Parathyroid adenoma (tissue), 2 donors: ENCODE data around the gene EIF3K.

ENCODE experiments used
- H2AFZ ChIP-seq: fragments of 300-600 bp; sonication (generic); one replicate; pipeline ENCODE4 v1.7.0; 2017; ENCODE audit warnings: antibody characterized with exemption, mild to moderate bottlenecking
- H3K27ac ChIP-seq: fragments of 300-600 bp; sonication (generic); one replicate; pipeline ENCODE4 v1.7.0; 2017
- H3K27me3 ChIP-seq: fragments of 300-600 bp; sonication (generic); one replicate; pipeline ENCODE4 v1.7.0; 2017; ENCODE audit warnings: low read length; ENCODE audit not compliant: control insufficient read depth, insufficient read depth
- H3K36me3 ChIP-seq: fragments of 300-600 bp; sonication (generic); one replicate; pipeline ENCODE4 v1.7.0; 2017; ENCODE audit warnings: low read length; ENCODE audit not compliant: control insufficient read depth, insufficient read depth
- H3K4me1 ChIP-seq: fragments of 300-600 bp; sonication (generic); one replicate; pipeline ENCODE4 v1.7.0; 2017; ENCODE audit warnings: control low read depth
- H3K4me2 ChIP-seq: fragments of 300-600 bp; sonication (generic); one replicate; pipeline ENCODE4 v1.7.0; 2017; ENCODE audit warnings: low read length
- H3K4me3 ChIP-seq: fragments of 300-600 bp; sonication (generic); one replicate; pipeline ENCODE4 v1.7.0; 2017; ENCODE audit warnings: low read depth, low read length
- H3K79me2 ChIP-seq: fragments of 300-600 bp; sonication (generic); one replicate; pipeline ENCODE4 v1.7.0; 2017; ENCODE audit warnings: control low read depth
- H3K9ac ChIP-seq: fragments of 300-600 bp; sonication (generic); one replicate; pipeline ENCODE4 v1.7.0; 2017; ENCODE audit warnings: mild to moderate bottlenecking
- H3K9me3 ChIP-seq: fragments of 300-600 bp; sonication (generic); one replicate; pipeline ENCODE4 v1.7.0; 2017; ENCODE audit warnings: low read length; ENCODE audit not compliant: control insufficient read depth
- TF ChIP-seq, protein P1 (sequence below): fragments of 300-600 bp; sonication (generic); IDR thresholded peaks from one replicate; pipeline ENCODE4 v1.7.0; 2017; ENCODE audit warnings: antibody characterized with exemption, mild to moderate bottlenecking
- donor health status: primary hyperparathyroidism.

Gene EIF3K

DNA sequence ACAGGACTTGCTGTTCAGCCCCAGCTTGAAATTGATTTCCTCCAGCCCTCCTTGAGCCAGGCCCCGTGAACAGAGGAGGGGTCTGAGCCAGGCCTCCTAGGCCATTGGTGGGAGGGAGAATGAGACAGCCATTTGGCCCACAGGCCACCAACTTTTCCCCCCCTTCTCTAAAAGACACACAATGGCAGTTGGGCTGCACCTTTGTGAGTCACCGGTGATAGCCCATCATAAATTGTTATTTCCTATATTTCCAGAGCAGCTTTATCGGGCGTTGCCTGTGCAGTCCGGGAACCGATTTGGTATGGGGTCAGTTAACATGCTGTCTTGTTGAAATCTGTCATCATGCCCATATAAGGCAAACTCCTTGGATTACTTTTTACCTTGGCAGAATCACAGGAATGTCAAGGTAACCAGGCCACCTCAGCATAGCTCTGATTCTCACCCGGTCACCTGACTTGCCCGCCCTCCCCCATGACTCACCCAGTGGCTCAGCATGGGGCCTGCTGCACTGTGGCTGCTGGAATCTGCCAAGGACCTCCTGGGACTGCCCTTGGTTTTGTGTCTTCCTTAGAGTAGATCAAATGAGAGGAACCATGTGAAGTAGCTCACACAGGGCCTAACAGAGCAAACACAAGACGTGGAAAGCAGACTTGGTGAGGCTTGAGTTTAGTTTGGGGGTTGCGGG lies 64.5 kb downstream of the EIF3K start:
- H3K27me3 ChIP-seq, result no peaks in the 10 kb centered on the region
- H3K36me3 ChIP-seq, result no peaks in the 10 kb centered on the region
- TF ChIP-seq, protein P1, sequence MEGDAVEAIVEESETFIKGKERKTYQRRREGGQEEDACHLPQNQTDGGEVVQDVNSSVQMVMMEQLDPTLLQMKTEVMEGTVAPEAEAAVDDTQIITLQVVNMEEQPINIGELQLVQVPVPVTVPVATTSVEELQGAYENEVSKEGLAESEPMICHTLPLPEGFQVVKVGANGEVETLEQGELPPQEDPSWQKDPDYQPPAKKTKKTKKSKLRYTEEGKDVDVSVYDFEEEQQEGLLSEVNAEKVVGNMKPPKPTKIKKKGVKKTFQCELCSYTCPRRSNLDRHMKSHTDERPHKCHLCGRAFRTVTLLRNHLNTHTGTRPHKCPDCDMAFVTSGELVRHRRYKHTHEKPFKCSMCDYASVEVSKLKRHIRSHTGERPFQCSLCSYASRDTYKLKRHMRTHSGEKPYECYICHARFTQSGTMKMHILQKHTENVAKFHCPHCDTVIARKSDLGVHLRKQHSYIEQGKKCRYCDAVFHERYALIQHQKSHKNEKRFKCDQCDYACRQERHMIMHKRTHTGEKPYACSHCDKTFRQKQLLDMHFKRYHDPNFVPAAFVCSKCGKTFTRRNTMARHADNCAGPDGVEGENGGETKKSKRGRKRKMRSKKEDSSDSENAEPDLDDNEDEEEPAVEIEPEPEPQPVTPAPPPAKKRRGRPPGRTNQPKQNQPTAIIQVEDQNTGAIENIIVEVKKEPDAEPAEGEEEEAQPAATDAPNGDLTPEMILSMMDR, result no peak
- H3K79me2 ChIP-seq, result peaks cover 66% of the 10 kb centered on the region
- peak overlapping the region; percentile 81 for H3K9ac ChIP-seq
- H3K4me3 ChIP-seq, result peak overlapping the region; percentile 27
- peaks cover 92% of the 10 kb centered on the region for H3K4me1 ChIP-seq
- H2AFZ ChIP-seq, result no peak overlapping the region
- H3K9me3 ChIP-seq, result no peaks in the 10 kb centered on the region
- H3K27ac ChIP-seq, result peak overlapping the region; percentile 100
- H3K4me2 ChIP-seq, result peak overlapping the region; percentile 65

DNA sequence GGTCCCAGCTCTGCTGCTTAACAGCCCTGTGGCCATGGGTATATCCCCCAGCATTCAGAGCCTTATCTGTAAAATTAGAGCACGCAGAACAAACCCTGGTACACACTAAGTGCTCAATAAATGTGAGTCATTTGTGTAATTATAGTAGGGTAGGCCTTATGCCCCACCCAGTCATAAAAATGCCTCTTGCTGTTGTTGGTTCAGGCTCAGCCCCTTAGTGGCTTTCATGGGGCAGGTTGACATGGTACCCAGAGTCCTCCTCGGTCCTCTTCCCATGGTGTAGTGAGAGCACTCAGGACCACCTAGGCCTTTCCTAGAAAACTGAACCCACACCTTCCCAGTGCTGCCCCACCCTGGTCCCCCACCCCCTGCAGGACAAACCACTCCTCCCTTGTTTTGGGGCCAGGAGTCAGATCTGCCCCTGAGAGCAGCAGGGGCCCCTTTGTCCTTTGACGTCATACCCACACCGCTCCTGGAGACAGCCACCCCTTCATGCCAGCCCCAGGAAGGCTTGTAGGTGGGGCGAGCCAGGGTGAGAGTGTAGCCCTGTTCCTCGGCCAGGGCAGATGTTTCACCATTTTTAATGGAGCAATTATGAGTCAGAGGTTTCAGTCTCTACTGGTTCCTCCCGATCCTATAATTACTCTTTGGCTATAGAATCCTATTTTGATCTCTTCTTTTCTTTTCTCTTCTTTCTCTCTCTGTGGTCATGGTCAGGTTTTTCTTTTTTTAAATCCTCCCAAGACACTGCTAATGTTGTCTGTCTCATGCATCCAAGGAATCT lies 65.3 kb downstream of the EIF3K start:
- Histone ChIP-seq H3K4me1 (peaks cover 91% of the 10 kb centered on the region), H3K27ac (peak overlapping the region; percentile 100), H2AFZ (no peak overlapping the region), H3K36me3 (no peaks in the 10 kb centered on the region), H3K4me3 (peak overlapping the region; percentile 27), H3K27me3 (no peaks in the 10 kb centered on the region), H3K79me2 (peaks cover 69% of the 10 kb centered on the region), H3K9me3 (no peaks in the 10 kb centered on the region), H3K4me2 (peak overlapping the region; percentile 65), H3K9ac (peak overlapping the region; percentile 81)
- TF ChIP-seq, protein P1, result no peak

DNA sequence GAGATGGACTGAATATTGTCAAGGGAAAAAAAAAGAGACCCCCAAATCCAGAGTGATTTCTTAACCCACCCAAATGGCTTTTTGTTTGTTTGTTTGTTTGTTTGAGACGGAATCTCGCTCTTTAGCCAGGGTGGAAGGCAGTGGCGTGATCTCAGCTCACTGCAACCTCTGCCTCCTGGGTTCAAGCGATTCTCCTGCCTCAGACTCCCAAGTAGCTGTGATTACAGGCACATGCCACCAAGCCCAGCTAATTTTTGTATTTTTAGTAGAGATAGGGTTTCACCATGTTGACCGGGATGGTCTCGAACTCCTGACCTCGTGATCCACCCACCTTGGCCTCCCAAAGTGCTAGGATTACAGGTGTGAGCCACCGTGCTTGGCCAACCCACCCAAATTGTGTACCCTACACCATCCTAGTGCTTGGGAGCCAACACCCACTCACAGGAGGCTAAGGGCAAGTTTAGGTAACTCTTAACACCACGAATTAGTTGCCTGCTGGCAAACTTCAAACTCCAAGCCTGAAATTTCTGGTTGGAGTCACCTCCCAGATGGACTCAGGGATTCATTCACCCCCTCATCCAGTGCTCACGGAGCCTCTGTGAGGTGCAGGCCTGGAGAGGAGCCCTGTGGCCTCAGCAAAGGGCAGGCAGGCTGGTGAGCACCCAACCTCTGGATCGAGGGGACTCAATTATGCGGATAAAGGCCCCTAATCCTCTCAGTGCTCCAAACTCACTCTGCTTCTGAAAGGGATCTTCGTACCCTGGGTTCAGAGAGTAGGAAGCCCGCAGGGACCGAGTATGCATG lies 66.1 kb downstream of the EIF3K start:
- H3K36me3 ChIP-seq, result no peaks in the 10 kb centered on the region
- H3K27me3 ChIP-seq, result no peaks in the 10 kb centered on the region
- H2AFZ ChIP-seq, result no peak overlapping the region
- peak overlapping the region; percentile 100 for H3K27ac ChIP-seq
- H3K4me2 ChIP-seq, result peak overlapping the region; percentile 73
- H3K9me3 ChIP-seq, result no peaks in the 10 kb centered on the region
- TF ChIP-seq, protein P1, result no peak
- peak overlapping the region; percentile 44 for H3K4me3 ChIP-seq
- H3K4me1 ChIP-seq, result peaks cover 86% of the 10 kb centered on the region
- peaks cover 69% of the 10 kb centered on the region for H3K79me2 ChIP-seq
- H3K9ac ChIP-seq, result peak overlapping the region; percentile 81

DNA sequence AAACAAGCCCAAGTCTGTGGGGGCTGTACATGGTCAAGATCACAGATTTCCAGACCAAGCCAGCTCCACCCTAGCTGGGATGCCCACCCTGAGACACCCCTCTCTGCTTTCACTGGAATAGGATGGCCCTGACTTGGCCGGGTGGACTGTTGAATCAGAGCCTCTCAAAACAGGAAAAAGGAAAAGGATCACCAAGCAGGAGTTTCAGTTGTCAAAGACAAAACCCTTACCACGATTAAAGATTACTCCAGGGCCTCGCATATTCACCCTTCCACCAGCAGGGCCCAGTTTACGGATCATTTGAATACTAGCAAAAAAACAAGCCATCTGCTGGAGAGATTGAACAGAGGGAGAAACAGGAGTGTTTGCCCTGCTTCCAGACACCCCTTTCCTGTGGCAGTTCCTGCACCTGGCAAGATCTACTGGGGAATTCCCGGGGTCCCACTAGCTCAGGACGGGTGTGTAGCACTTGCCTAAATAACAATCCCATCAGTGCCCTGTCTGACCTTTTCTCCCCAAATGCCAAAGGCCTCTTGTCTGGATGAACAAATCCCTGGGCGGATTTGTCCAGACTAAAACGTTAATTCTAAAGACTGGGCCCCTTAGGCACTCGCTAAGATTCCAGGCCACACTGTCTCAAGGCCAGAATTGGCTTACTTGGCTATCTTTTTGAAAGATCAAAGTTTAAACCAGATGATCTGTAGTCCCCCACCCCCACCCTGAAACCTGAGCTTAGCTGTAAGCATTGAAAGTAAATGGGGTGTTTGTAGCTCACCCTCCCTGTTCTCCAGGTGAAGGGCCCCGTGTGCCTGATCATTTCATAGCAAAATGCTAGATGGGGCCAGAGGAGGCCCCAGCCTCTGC lies 66.9 kb downstream of the EIF3K start:
- TF ChIP-seq, protein P1, result peak; percentile 69
- peak overlapping the region; percentile 73 for H3K4me2 ChIP-seq
- H3K36me3 ChIP-seq, result no peaks in the 10 kb centered on the region
- H3K79me2 ChIP-seq, result peaks cover 71% of the 10 kb centered on the region
- peaks cover 77% of the 10 kb centered on the region for H3K4me1 ChIP-seq
- H3K27ac ChIP-seq, result peak overlapping the region; percentile 100
- peak overlapping the region; percentile 81 for H3K9ac ChIP-seq
- no peaks in the 10 kb centered on the region for H3K27me3 ChIP-seq
- peak overlapping the region; percentile 44 for H3K4me3 ChIP-seq
- no peaks in the 10 kb centered on the region for H3K9me3 ChIP-seq
- no peak overlapping the region for H2AFZ ChIP-seq
